GM18526 (cell line): ENCODE data around the gene PDHX.

ENCODE experiments used
- POLR2A ChIP-seq: IDR thresholded peaks from 3 replicates; pipeline ENCODE4 v1.6.1; 2011; ENCODE audit not compliant: insufficient read length; ENCODE audit errors: extremely low read depth

PDHX gene

GRCh38 chr11:34904421-34904955, 11.9 kb upstream of the PDHX start:
- no peak for TF ChIP-seq POLR2A

GRCh38 chr11:34905666-34906065, 10.8 kb upstream of the PDHX start:
- TF ChIP-seq POLR2A: no peak

- TF ChIP-seq POLR2A: no peak
Measured at GRCh38 chr11:34907934-34908593, 8.4 kb upstream of the PDHX start.

DNA sequence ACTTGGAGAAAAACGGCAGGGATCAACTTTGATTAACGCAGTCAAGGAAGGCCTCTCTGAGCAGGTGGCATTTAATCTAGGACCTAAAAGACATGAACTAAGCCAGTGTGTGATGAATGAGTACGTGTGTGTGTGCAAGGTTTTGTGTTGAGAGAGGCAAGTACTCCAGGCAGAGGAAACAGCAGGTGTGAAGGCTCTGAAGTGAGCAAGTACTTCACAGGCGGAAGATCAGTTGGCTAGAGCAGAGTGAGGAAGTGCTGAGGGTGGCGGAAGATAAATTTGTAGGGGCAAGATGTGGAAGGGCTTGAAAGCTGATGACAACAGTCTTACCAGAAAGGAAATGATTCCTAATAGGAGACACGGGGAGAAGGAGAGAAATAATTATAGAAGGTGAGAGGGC, 7.0 kb upstream of the PDHX start:
- TF ChIP-seq POLR2A: no peak

- no peak for TF ChIP-seq POLR2A
Measured at GRCh38 chr11:34909955-34910354, 6.5 kb upstream of the PDHX start.

GRCh38 chr11:34910817-34911216, 5.6 kb upstream of the PDHX start:
- TF ChIP-seq POLR2A: no peak

DNA sequence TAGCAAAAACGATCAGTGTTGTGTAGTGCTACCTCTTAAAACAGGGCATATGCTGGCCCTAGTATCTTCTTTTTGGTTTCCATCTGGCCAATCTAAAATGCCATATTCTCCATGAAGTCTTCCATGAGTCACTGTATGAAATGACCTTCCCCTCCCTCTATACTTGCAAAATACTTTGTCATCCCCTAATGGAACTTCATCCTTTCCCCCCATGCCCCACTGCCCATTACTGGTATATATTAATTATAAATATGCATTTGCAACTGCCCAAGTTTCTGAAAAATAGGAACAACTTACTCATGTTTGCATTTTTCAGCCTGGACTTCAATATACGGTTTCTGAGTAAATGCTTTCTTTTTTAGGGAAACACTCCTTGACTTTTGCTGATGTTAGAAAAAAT, 4.7 kb upstream of the PDHX start:
- TF ChIP-seq POLR2A: no peak

DNA sequence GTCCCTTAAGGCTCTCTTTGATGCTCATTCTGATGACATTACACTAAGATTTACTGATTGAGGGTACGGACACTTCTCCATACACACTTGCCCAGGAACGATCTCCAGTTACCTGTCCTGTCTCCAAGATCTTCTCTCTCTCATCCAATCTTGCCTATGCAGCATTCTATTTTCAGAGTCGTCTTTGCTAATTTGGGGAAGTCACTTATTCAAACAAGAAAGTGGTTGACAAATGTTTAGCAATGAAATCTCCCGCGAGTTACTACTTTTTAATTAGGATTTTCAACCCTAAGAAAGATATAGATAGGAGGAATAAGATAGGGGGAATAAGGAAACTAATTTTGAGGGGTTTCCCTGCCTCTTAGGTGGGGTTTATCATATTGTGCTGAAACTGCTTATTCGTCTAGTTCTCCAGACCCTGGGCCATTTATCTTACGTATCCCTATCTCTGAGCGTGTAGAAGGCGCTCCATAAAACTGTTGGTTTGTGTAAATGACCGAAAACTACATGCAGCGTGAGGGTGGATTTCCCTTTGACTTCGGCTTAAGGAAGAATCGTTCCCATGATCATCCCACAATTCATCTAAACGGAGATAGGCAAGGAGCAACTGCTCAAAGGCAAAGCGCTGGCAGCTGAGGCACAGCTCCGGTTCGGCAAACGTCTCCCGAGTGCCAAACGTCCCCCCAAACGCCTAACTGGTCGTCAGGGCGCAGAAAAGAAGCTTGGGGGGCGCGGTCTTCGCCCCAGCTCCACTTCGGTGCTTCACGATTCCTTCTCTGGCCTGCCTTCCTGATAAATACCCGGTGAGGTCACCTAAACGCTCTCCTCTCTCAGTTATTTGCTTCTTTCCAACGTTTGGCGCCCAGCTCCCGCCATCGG, 1.0 kb upstream of the PDHX start:
- no peak for TF ChIP-seq POLR2A

GRCh38 chr11:34916843-34917770, 689 bp downstream of the PDHX start:
- TF ChIP-seq POLR2A: no peak

DNA sequence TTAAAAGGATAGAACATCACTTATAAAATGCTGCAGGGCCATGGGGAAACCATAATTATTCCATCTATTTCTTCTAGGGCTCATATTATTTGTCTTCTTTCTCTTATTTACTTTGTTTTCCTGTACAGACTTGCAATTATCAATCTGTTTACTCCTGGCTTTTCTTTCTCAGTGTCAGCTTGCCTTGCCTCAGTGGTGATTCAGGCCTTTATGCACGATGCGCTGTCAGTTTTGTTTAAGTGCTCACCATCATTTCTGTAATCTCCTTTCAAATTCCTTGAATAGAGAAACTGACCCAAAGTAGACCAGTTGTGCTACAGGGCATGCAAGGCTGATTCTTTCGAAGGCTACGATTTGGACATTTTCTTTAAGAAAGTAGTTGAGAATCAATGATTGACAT, 4.7 kb downstream of the PDHX start:
- no peak for TF ChIP-seq POLR2A

GRCh38 chr11:34924714-34925113, 8.3 kb downstream of the PDHX start:
- no peak for TF ChIP-seq POLR2A

DNA sequence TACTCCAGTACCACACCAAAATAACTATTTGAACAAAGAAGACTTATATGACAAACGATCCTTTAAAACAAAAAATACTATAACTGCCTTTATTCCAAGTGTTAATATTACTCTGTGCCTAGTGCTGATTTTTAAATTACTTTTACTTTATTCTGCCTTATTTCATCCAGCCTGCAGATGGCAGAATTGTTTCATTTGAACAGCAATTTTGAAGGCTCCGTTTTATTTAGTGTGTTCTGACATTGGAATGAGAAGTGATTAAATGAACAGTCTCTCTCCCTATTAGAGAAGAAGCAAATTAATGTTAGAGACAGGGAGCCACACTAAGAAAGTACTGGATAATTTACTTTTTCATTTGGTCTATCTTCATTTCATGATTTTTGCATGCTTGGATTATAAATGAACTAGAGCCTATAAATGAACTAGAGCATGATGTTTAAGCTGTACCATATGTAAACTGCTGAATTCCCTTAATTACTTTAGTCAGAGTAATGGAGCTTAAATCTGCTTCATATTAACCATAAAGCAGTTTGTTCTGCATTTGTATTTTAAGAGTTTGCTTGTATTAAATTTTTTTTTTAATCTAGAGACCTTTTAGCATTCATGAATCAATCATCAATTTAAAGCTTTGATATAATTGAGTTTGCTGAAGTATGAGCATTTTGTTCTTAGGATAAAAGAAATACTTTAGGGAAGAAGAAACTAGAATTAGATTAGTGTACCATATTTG, 9.8 kb downstream of the PDHX start:
- TF ChIP-seq POLR2A: no peak

GRCh38 chr11:34926831-34927132, 10.4 kb downstream of the PDHX start:
- no peak for TF ChIP-seq POLR2A

- TF ChIP-seq POLR2A: no peak
Measured at GRCh38 chr11:34928268-34928959, 12.0 kb downstream of the PDHX start.

DNA sequence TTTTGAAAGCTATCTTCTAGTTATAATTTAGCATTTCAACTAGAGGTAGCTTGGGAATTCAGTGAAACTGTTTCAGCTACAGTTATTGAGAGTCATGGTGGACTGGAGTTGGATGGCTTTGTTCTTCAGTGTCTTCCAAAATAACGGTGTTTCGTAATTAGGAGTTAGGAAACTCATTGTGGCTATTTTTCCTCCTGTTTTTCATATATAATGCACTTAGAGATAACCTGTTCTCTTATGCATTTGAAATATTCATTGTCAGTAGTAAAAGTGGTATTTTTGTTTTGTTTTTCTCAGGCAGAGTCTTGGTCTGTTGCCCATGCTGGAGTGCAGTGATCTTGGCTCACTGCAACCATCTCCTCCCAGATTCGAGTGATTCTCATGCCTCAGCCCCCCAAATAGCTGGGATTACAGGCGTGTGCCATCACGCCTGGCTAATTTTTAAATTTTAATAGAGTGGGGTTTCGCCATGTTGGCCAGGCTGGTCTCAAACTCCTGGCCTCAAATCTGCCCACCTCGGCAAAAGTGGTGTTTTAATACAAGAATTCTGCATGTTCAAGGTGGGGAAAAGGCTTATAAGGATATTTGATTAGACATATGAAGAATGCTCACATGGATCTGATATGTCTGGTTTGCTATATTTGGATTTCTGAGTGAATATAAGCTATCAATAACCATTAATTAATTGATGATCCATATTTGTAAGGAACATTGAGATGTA, 12.7 kb downstream of the PDHX start:
- no peak for TF ChIP-seq POLR2A
